ACC112 (cell line): ENCODE results near the gene ZNF205.
A peak's percentile ranks its signal among the peaks of the same experiment; 100 is the strongest.
"Not testable (repeated sequence)": the region's sequence is repeated elsewhere in the genome, so short reads cannot be mapped to it uniquely, and the experiment has no call there.

ENCODE experiments used
- H2AFZ ChIP-seq: fragments of 200-600 bp; sonication (generic); one replicate; pipeline ENCODE4 v1.6.0; 2017; ENCODE audit warnings: antibody characterized with exemption, low read length; ENCODE audit not compliant: unreplicated experiment
- H3K27ac ChIP-seq: fragments of 200-600 bp; sonication (generic); 2 replicates; pipeline ENCODE4 v1.5.1; 2014; ENCODE audit warnings: low read depth, mild to moderate bottlenecking, antibody characterized with exemption, low read length, moderate library complexity
- H3K27me3 ChIP-seq: fragments of 200-600 bp; sonication (generic); 2 replicates; pipeline ENCODE4 v1.6.1; 2014; ENCODE audit warnings: mild to moderate bottlenecking, antibody characterized with exemption, low read length, moderate library complexity, mixed read lengths; ENCODE audit not compliant: insufficient read depth
- H3K36me3 ChIP-seq: fragments of 200-600 bp; sonication (generic); 2 replicates; pipeline ENCODE4 v1.6.1; 2016; ENCODE audit warnings: mild to moderate bottlenecking, antibody characterized with exemption, low read length, moderate library complexity, mixed read lengths; ENCODE audit not compliant: insufficient read depth
- H3K4me1 ChIP-seq: fragments of 200-600 bp; sonication (generic); one replicate; pipeline ENCODE4 v1.6.1; 2016; ENCODE audit warnings: low read length, mixed read lengths; ENCODE audit not compliant: insufficient read depth, unreplicated experiment, control insufficient read depth
- H3K4me3 ChIP-seq: fragments of 200-600 bp; sonication (generic); 2 replicates; pipeline ENCODE4 v1.5.1; 2014; ENCODE audit warnings: mild to moderate bottlenecking, low read depth, low read length
- H3K79me2 ChIP-seq: fragments of 200-600 bp; sonication (generic); one replicate; pipeline ENCODE4 v1.6.0; 2016; ENCODE audit warnings: low read length; ENCODE audit not compliant: control insufficient read depth, unreplicated experiment, insufficient read depth

The ZNF205 gene

GRCh38 chr16:3112058-3112880, at the start of gene ZNF205:
Gene ZNF205 (plus strand): TSS chr16:3112586. CDS start chr16:3113431, 845 bp downstream.
- no peak within 1 kb of the TSS for H3K27ac ChIP-seq
- peaks cover 11% of the 10 kb centered on the region for H3K4me1 ChIP-seq
- H3K4me3 ChIP-seq = peak within 1 kb of the TSS; percentile 94
- no peaks in the 10 kb centered on the region for H3K36me3 ChIP-seq
- peak within 1 kb of the TSS; percentile 98 for H2AFZ ChIP-seq
- no peaks in the 10 kb centered on the region for H3K27me3 ChIP-seq
- H3K79me2 ChIP-seq = peaks cover 4% of the 10 kb centered on the region

GRCh38 chr16:3063625-3064386, 48.6 kb upstream of the ZNF205 start:
- no peak overlapping the region for H2AFZ ChIP-seq
- H3K4me1 ChIP-seq = peaks cover 17% of the 10 kb centered on the region
- no peak overlapping the region for H3K27ac ChIP-seq
- no peaks in the 10 kb centered on the region for H3K36me3 ChIP-seq
- no peaks in the 10 kb centered on the region for H3K79me2 ChIP-seq
- H3K27me3 ChIP-seq = no peaks in the 10 kb centered on the region
- no peak overlapping the region for H3K4me3 ChIP-seq

- Histone ChIP-seq H3K36me3 (no peaks in the 10 kb centered on the region), H2AFZ (peak within 1 kb of the TSS; percentile 20), H3K4me1 (peaks cover 11% of the 10 kb centered on the region), H3K4me3 (peak within 1 kb of the TSS; percentile 68), H3K27ac (peak within 1 kb of the TSS; percentile 14; the same call in 1 of the 2 replicates), H3K27me3 (no peaks in the 10 kb centered on the region), H3K79me2 (no peaks in the 10 kb centered on the region)
These were observed 47.2 kb upstream of the ZNF205 start, which contains the start of gene IL32 for GRCh38 chr16:3065069-3065741. Gene IL32 (plus strand): TSS chr16:3065640. CDS start chr16:3065812, 172 bp downstream.

- Histone ChIP-seq H3K4me1 (peaks cover 11% of the 10 kb centered on the region), H3K27me3 (no peaks in the 10 kb centered on the region), H2AFZ (peak overlapping the region; percentile 20), H3K36me3 (no peaks in the 10 kb centered on the region), H3K79me2 (no peaks in the 10 kb centered on the region), H3K4me3 (peak overlapping the region; percentile 68), H3K27ac (peak overlapping the region; percentile 14; the same call in 1 of the 2 replicates)
These were observed 46.5 kb upstream of the ZNF205 start for GRCh38 chr16:3065742-3066439.

GRCh38 chr16:3066440-3066748, 46.0 kb upstream of the ZNF205 start:
- Histone ChIP-seq H3K4me1 (peaks cover 11% of the 10 kb centered on the region), H2AFZ (no peak overlapping the region), H3K36me3 (no peaks in the 10 kb centered on the region), H3K27ac (no peak overlapping the region), H3K79me2 (no peaks in the 10 kb centered on the region), H3K27me3 (no peaks in the 10 kb centered on the region), H3K4me3 (peak overlapping the region; percentile 68; the same call in 1 of the 2 replicates)

GRCh38 chr16:3068487-3068886, 43.9 kb upstream of the ZNF205 start:
- Histone ChIP-seq H3K4me3 (no peak overlapping the region), H3K4me1 (peaks cover 11% of the 10 kb centered on the region), H3K36me3 (no peaks in the 10 kb centered on the region), H3K27me3 (peaks cover 2% of the 10 kb centered on the region; the same call in 1 of the 2 replicates), H3K27ac (no peak overlapping the region), H3K79me2 (no peaks in the 10 kb centered on the region), H2AFZ (no peak overlapping the region)

- not testable (repeated sequence) for H3K27me3 ChIP-seq, H3K36me3 ChIP-seq, H3K27ac ChIP-seq, H2AFZ ChIP-seq, H3K79me2 ChIP-seq, H3K4me3 ChIP-seq
- H3K4me1 ChIP-seq = peaks cover 11% of the 10 kb centered on the region
These were observed 43.2 kb upstream of the ZNF205 start for GRCh38 chr16:3069146-3069545.

- H3K79me2 ChIP-seq = no peaks in the 10 kb centered on the region
- H3K4me1 ChIP-seq = peaks cover 2% of the 10 kb centered on the region
- no peak overlapping the region for H3K27ac ChIP-seq
- H2AFZ ChIP-seq = no peak overlapping the region
- no peaks in the 10 kb centered on the region for H3K36me3 ChIP-seq
- H3K4me3 ChIP-seq = no peak overlapping the region
- H3K27me3 ChIP-seq = peaks cover 18% of the 10 kb centered on the region
These were observed 41.7 kb upstream of the ZNF205 start for GRCh38 chr16:3070608-3071111.

DNA sequence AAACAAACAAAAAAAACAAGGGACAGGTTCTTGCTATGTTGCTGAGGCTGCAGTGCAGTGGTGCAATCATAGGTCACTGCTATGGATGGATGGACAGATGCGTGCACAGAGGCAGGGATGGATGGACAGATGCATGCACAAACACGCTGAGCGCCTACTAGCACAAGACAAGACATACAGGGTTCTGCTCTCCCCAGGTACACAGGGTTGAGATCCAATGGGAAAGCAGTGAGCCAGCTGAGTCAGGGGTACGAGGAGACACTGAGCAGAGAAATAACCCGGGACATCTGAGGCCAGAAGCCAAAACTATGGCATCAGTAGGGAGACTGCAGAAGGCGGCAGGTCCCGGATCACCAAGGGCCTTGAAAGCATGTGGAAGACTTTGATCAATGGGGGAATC, 40.7 kb upstream of the ZNF205 start:
- H3K4me1 ChIP-seq = no peaks in the 10 kb centered on the region
- no peak overlapping the region for H2AFZ ChIP-seq
- H3K79me2 ChIP-seq = no peaks in the 10 kb centered on the region
- peaks cover 18% of the 10 kb centered on the region for H3K27me3 ChIP-seq
- no peaks in the 10 kb centered on the region for H3K36me3 ChIP-seq
- H3K4me3 ChIP-seq = no peak overlapping the region
- no peak overlapping the region for H3K27ac ChIP-seq

- not testable (repeated sequence) for H3K4me3 ChIP-seq, H3K4me1 ChIP-seq, H3K27ac ChIP-seq, H3K36me3 ChIP-seq, H3K79me2 ChIP-seq, H2AFZ ChIP-seq
- peaks cover 18% of the 10 kb centered on the region for H3K27me3 ChIP-seq
These were observed 40.2 kb upstream of the ZNF205 start for GRCh38 chr16:3072148-3072547.
